ENCODE data around the gene FGFBP3. TPM values are rescaled to one million over a fixed set of nuclear protein-coding genes. Genes with fewer than 3 reads are reported as not detected.

The FGFBP3 gene
- total RNA-seq, 1 experiment from 2014 or later, result 0.68 TPM

DNA sequence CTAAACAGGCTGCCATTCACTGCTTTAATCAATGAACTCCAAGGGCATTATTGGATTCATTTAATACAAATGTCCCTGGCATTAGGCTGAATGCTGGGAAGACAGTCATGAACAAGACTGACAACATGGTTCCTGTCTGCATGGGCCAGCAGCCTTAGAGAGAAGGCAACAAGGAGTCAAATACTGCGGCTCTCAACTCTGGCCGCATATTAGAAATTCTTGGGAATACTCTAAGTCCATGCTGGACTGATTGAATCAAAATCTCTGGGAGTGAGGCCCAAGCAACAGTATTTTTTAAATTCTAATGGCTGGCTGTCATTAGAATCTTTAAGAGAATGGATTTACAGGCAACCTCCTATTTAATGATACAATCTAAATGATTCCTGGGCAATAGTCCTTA, 34.1 kb downstream of the FGFBP3 start:
- DNase-seq, result no peak
- H3K27ac ChIP-seq, result no peak overlapping the region
- H3K79me2 ChIP-seq (ENCODE audit: low read depth), result no peaks in the 10 kb centered on the region
- H3K9me2 ChIP-seq (ENCODE audit: insufficient read depth), result no peaks in the 10 kb centered on the region
- no peak for TF ChIP-seq EZH2 (IDR thresholded peaks at IDR 0.05; ENCODE audit: low read depth)
- TF ChIP-seq, protein P1, sequence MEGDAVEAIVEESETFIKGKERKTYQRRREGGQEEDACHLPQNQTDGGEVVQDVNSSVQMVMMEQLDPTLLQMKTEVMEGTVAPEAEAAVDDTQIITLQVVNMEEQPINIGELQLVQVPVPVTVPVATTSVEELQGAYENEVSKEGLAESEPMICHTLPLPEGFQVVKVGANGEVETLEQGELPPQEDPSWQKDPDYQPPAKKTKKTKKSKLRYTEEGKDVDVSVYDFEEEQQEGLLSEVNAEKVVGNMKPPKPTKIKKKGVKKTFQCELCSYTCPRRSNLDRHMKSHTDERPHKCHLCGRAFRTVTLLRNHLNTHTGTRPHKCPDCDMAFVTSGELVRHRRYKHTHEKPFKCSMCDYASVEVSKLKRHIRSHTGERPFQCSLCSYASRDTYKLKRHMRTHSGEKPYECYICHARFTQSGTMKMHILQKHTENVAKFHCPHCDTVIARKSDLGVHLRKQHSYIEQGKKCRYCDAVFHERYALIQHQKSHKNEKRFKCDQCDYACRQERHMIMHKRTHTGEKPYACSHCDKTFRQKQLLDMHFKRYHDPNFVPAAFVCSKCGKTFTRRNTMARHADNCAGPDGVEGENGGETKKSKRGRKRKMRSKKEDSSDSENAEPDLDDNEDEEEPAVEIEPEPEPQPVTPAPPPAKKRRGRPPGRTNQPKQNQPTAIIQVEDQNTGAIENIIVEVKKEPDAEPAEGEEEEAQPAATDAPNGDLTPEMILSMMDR (conservative IDR thresholded peaks at IDR 0.05), result no peak
- H3K4me3 ChIP-seq, result no peak overlapping the region
- peaks cover 3% of the 10 kb centered on the region; the same call in 1 of the 2 replicates for H3K4me1 ChIP-seq (replicated peaks; ENCODE audit: insufficient read depth)
- H2AFZ ChIP-seq, result no peak overlapping the region
- H3F3A ChIP-seq (ENCODE audit: insufficient read depth, low read depth), result no peaks in the 10 kb centered on the region
- no peaks in the 10 kb centered on the region for H3K9me3 ChIP-seq (ENCODE audit: insufficient read depth, low read depth)
- H3K4me2 ChIP-seq, result no peak overlapping the region
- H4K20me1 ChIP-seq (ENCODE audit: insufficient read depth), result no peaks in the 10 kb centered on the region
- H3K27me3 ChIP-seq (ENCODE audit: insufficient read depth, low read depth), result no peaks in the 10 kb centered on the region
- no peaks in the 10 kb centered on the region for H3K36me3 ChIP-seq (ENCODE audit: low read depth)
- CTCF ChIA-PET, result no interaction called here
- no TSS peak for BruUV-seq (replicated peaks)
- intact Hi-C loops (cut with micrococcal nuclease; ENCODE audit: unreplicated experiment), result no loop called here
- POLR2A ChIA-PET (ENCODE audit: unreplicated experiment), result no interaction called here

DNA sequence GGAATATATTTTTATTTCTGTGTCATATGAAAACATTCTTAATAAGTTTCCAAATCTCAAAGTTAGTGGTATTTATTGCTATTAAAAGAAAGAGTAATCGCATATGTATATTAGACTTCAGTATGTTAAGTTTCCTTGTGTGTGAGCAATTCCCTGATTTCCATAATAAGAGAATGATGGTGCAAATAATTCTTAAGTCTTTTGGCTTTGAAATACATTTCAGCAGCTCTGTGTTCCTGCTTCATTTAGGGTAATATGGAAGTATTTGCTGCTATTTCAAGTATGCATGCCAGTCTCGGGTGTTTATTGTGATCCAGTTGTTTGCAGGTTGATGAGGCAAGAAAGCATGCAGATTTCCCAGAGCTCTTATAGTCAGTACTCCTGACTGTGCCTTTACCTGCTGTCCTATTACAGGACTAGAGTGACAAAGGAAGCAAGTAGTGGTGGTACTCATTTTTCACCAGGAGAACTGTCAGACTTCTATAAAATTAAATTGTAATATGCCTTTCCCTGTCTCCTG, 43.7 kb downstream of the FGFBP3 start:
- no peak overlapping the region for H3K27ac ChIP-seq
- no peaks in the 10 kb centered on the region for H3K27me3 ChIP-seq (ENCODE audit: insufficient read depth, low read depth)
- H3K4me1 ChIP-seq (replicated peaks; ENCODE audit: insufficient read depth), result no peaks in the 10 kb centered on the region
- no peaks in the 10 kb centered on the region for H3K9me2 ChIP-seq (ENCODE audit: insufficient read depth)
- intact Hi-C loops (cut with micrococcal nuclease; ENCODE audit: unreplicated experiment), result no loop called here
- peaks cover 3% of the 10 kb centered on the region; the same call in 1 of the 2 replicates for H3F3A ChIP-seq (ENCODE audit: insufficient read depth, low read depth)
- TF ChIP-seq, protein P1 (conservative IDR thresholded peaks at IDR 0.05), result no peak
- no peak for TF ChIP-seq EZH2 (IDR thresholded peaks at IDR 0.05; ENCODE audit: low read depth)
- POLR2A ChIA-PET (ENCODE audit: unreplicated experiment), result no interaction called here
- H3K4me3 ChIP-seq, result no peak overlapping the region
- H3K79me2 ChIP-seq (ENCODE audit: low read depth), result no peaks in the 10 kb centered on the region
- no TSS peak for BruUV-seq (replicated peaks)
- H2AFZ ChIP-seq, result no peak overlapping the region
- DNase-seq, result no peak
- 0 out of 2 replicates have a peak, but pooled peaks cover 3% of the 10 kb centered on the region for H3K36me3 ChIP-seq (ENCODE audit: low read depth)
- H3K9me3 ChIP-seq (ENCODE audit: insufficient read depth, low read depth), result no peaks in the 10 kb centered on the region
- no peaks in the 10 kb centered on the region; the same call in 1 of the 2 replicates for H4K20me1 ChIP-seq (ENCODE audit: insufficient read depth)
- no peak overlapping the region for H3K4me2 ChIP-seq
- CTCF ChIA-PET, result no interaction called here

DNA sequence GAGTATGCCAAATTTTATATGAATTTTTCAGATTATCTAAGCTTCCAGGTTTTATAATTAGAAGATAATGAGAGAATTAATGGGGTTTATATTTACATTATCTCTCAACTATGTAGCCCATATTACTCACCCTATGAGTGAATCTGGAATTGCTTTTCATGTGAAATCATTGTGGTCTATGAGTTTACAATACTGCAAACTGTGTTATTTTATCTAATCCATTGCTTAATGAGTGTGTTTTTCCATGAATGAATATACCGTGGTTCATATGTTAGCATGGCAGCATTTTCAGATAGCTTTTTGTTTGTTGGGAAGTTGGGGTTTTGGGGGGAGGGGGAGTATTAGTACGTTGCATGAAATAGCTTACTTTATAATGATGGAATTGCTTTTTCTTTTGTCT, 44.5 kb downstream of the FGFBP3 start:
- no peaks in the 10 kb centered on the region; the same call in 1 of the 2 replicates for H4K20me1 ChIP-seq (ENCODE audit: insufficient read depth)
- H3F3A ChIP-seq (ENCODE audit: insufficient read depth, low read depth), result peaks cover 3% of the 10 kb centered on the region; the same call in 1 of the 2 replicates
- no peaks in the 10 kb centered on the region for H3K4me1 ChIP-seq (replicated peaks; ENCODE audit: insufficient read depth)
- no peaks in the 10 kb centered on the region for H3K27me3 ChIP-seq (ENCODE audit: insufficient read depth, low read depth)
- no peaks in the 10 kb centered on the region for H3K9me3 ChIP-seq (ENCODE audit: insufficient read depth, low read depth)
- H3K4me3 ChIP-seq, result no peak overlapping the region
- CTCF ChIA-PET, result no interaction called here
- TF ChIP-seq, protein P1 (conservative IDR thresholded peaks at IDR 0.05), result no peak
- TF ChIP-seq EZH2 (IDR thresholded peaks at IDR 0.05; ENCODE audit: low read depth), result no peak
- 0 out of 2 replicates have a peak, but pooled peaks cover 3% of the 10 kb centered on the region for H3K36me3 ChIP-seq (ENCODE audit: low read depth)
- no peak overlapping the region for H3K27ac ChIP-seq
- no peaks in the 10 kb centered on the region for H3K9me2 ChIP-seq (ENCODE audit: insufficient read depth)
- intact Hi-C loops (cut with micrococcal nuclease; ENCODE audit: unreplicated experiment), result no loop called here
- no TSS peak for BruUV-seq (replicated peaks)
- no peaks in the 10 kb centered on the region for H3K79me2 ChIP-seq (ENCODE audit: low read depth)
- H3K4me2 ChIP-seq, result no peak overlapping the region
- POLR2A ChIA-PET (ENCODE audit: unreplicated experiment), result no interaction called here
- DNase-seq, result no peak
- no peak overlapping the region for H2AFZ ChIP-seq
